ENCODE measurements around the gene PIK3CG.
"Not testable (repeated sequence)": the region's sequence is repeated elsewhere in the genome, so short reads cannot be mapped to it uniquely, and the experiment has no call there.

PIK3CG gene

GRCh38 chr7:106841896-106842390, 23.1 kb upstream of the PIK3CG start:
- H3K4me3 ChIP-seq (ENCODE audit: low read depth, low read length), result no peak overlapping the region
- DNase-seq (ENCODE audit: low read depth), result no peak
- TF ChIP-seq MAX (IDR thresholded peaks at IDR 0.05; ENCODE audit: low read depth, low read length) (no peak), MYC (IDR thresholded peaks at IDR 0.05; ENCODE audit: low read depth, low read length) (no peak), POLR2A (IDR thresholded peaks at IDR 0.05; ENCODE audit: extremely low read depth, insufficient read length) (no peak)
- TF ChIP-seq, protein P1, sequence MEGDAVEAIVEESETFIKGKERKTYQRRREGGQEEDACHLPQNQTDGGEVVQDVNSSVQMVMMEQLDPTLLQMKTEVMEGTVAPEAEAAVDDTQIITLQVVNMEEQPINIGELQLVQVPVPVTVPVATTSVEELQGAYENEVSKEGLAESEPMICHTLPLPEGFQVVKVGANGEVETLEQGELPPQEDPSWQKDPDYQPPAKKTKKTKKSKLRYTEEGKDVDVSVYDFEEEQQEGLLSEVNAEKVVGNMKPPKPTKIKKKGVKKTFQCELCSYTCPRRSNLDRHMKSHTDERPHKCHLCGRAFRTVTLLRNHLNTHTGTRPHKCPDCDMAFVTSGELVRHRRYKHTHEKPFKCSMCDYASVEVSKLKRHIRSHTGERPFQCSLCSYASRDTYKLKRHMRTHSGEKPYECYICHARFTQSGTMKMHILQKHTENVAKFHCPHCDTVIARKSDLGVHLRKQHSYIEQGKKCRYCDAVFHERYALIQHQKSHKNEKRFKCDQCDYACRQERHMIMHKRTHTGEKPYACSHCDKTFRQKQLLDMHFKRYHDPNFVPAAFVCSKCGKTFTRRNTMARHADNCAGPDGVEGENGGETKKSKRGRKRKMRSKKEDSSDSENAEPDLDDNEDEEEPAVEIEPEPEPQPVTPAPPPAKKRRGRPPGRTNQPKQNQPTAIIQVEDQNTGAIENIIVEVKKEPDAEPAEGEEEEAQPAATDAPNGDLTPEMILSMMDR (IDR thresholded peaks at IDR 0.05; ENCODE audit: low read depth, low read length), result no peak

- DNase-seq (ENCODE audit: low read depth), result no peak
- no peak overlapping the region for H3K4me3 ChIP-seq (ENCODE audit: low read depth, low read length)
- TF ChIP-seq, protein P1 (IDR thresholded peaks at IDR 0.05; ENCODE audit: low read depth, low read length), result no peak
- no peak for TF ChIP-seq POLR2A (IDR thresholded peaks at IDR 0.05; ENCODE audit: extremely low read depth, insufficient read length)
- no peak for TF ChIP-seq MAX (IDR thresholded peaks at IDR 0.05; ENCODE audit: low read depth, low read length)
- TF ChIP-seq MYC (IDR thresholded peaks at IDR 0.05; ENCODE audit: low read depth, low read length), result no peak
Observed at GRCh38 chr7:106844279-106844997, 20.6 kb upstream of the PIK3CG start.

- DNase-seq (ENCODE audit: low read depth), result no peak
- no peak overlapping the region for H3K4me3 ChIP-seq (ENCODE audit: low read depth, low read length)
- TF ChIP-seq POLR2A (IDR thresholded peaks at IDR 0.05; ENCODE audit: extremely low read depth, insufficient read length) (no peak), MAX (IDR thresholded peaks at IDR 0.05; ENCODE audit: low read depth, low read length) (no peak), MYC (IDR thresholded peaks at IDR 0.05; ENCODE audit: low read depth, low read length) (no peak)
- TF ChIP-seq, protein P1 (IDR thresholded peaks at IDR 0.05; ENCODE audit: low read depth, low read length), result no peak
Observed at GRCh38 chr7:106848049-106848448, 17.0 kb upstream of the PIK3CG start.

GRCh38 chr7:106848851-106849442, 16.1 kb upstream of the PIK3CG start:
- no peak for DNase-seq (ENCODE audit: low read depth)
- TF ChIP-seq MAX (IDR thresholded peaks at IDR 0.05; ENCODE audit: low read depth, low read length) (no peak), MYC (IDR thresholded peaks at IDR 0.05; ENCODE audit: low read depth, low read length) (no peak), POLR2A (IDR thresholded peaks at IDR 0.05; ENCODE audit: extremely low read depth, insufficient read length) (no peak)
- TF ChIP-seq, protein P1 (IDR thresholded peaks at IDR 0.05; ENCODE audit: low read depth, low read length), result no peak
- no peak overlapping the region for H3K4me3 ChIP-seq (ENCODE audit: low read depth, low read length)

- H3K4me3 ChIP-seq (ENCODE audit: low read depth, low read length); DNase-seq (ENCODE audit: low read depth): not testable (repeated sequence)
Observed at GRCh38 chr7:106851632-106852031, 13.4 kb upstream of the PIK3CG start.

DNA sequence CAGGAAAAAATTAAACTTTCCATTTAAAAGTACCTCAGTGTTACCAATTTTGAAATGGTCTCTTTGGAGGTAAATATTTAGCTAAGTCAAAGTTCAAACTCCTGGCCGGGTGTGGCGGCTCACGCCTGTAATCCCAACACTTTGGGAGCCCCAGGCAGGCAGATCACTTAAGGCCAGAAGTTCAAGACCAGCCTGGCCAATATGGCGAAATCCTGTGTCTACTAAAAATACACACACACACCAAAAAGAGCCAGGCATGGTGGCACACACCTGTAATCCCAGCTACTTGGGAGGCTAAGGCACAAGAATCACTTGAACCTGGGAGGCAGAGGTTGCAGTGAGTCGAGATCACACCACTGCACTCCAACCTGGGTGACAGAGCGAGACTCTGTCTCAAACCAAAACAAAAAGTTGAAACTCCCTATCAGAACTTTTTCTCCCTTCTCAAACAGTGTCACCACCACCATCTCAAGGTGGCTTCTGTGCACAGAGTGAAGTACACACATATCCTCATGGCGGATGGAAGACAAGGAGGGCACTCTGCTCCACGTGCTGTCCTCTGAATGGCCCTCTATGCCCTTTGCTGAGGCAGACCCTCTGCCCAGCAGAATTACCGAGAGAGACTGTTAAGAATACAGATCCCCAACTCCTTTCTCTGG, 11.7 kb upstream of the PIK3CG start:
- TF ChIP-seq POLR2A (IDR thresholded peaks at IDR 0.05; ENCODE audit: extremely low read depth, insufficient read length) (no peak), MAX (IDR thresholded peaks at IDR 0.05; ENCODE audit: low read depth, low read length) (no peak), MYC (IDR thresholded peaks at IDR 0.05; ENCODE audit: low read depth, low read length) (no peak)
- TF ChIP-seq, protein P1 (IDR thresholded peaks at IDR 0.05; ENCODE audit: low read depth, low read length), result no peak
- H3K4me3 ChIP-seq (ENCODE audit: low read depth, low read length), result no peak overlapping the region
- DNase-seq (ENCODE audit: low read depth), result no peak
